Neural crest cell (in vitro differentiated cells): Measurements from ENCODE around the gene C15orf39. TPM values are rescaled to one million over a fixed set of nuclear protein-coding genes. Genes with fewer than 3 reads are reported as not detected.
A peak's percentile ranks its signal among the peaks of the same experiment; 100 is the strongest.

Source experiments
- DNase-seq: peaks from one replicate; pipeline ENCODE4 v3.0.0; 2021; ENCODE audit warnings: low read depth, mixed read lengths, low spot score
- H3K27ac Mint-ChIP-seq: one replicate; pipeline ENCODE4 v1.8.0; 2021; ENCODE audit warnings: mild to moderate bottlenecking, mixed read lengths; ENCODE audit not compliant: unreplicated experiment
- H3K27me3 Mint-ChIP-seq: 2 replicates; pipeline ENCODE4 v1.8.0; 2021; ENCODE audit warnings: low read depth, mild to moderate bottlenecking, mixed read lengths
- H3K36me3 Mint-ChIP-seq: 2 replicates; pipeline ENCODE4 v1.8.0; 2021; ENCODE audit warnings: low read depth, mild to moderate bottlenecking, mixed read lengths
- H3K4me1 Mint-ChIP-seq: 2 replicates; pipeline ENCODE4 v1.8.0; 2021; ENCODE audit warnings: mixed read lengths
- H3K4me3 Mint-ChIP-seq: one replicate; pipeline ENCODE4 v1.8.0; 2021; ENCODE audit warnings: mild to moderate bottlenecking, mixed read lengths
- H3K9me3 Mint-ChIP-seq: 2 replicates; pipeline ENCODE4 v1.8.0; 2021; ENCODE audit warnings: mixed read lengths
- total RNA-seq: library from RNA; stranded (reverse); gene quantifications from 2 replicates; pipeline ENCODE4 v1.2.1, GENCODE V29; 2021
- TF ChIP-seq, protein P1 (sequence below): fragments of 200-600 bp; sonication (generic); conservative IDR thresholded peaks from 2 replicates; pipeline ENCODE4 v1.5.0; 2021; ENCODE audit warnings: antibody characterized with exemption, mild to moderate bottlenecking

C15orf39 gene
- total RNA-seq, 1 donor from 2014 or later: 29.5 TPM

DNA sequence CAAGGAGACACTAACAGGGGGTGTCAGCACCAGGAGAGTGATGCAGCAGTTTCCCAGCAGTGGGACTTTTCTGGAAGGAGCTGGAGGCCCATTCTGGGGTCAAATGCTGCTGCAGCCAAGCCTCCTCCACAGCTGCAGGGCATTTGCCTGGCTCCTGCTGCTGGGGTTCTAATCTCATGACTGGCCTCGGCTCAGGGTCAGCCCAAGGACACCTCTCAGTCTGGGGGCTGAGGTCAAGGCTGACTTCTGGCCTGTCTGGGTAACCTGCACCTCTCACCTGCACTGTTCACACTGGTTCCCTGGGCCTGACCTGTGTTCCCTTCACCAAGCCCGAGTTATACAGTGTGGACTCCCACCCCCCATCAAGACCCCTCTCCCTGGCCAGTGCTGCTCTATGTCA is 10.4 kb upstream of the C15orf39 start:
- Mint-ChIP-seq H3K9me3 (no peaks in the 10 kb centered on the region), H3K27me3 (no peaks in the 10 kb centered on the region), H3K27ac (no peak overlapping the region), H3K4me1 (peaks cover 15% of the 10 kb centered on the region), H3K4me3 (no peak overlapping the region), H3K36me3 (no peaks in the 10 kb centered on the region)
- TF ChIP-seq, protein P1, sequence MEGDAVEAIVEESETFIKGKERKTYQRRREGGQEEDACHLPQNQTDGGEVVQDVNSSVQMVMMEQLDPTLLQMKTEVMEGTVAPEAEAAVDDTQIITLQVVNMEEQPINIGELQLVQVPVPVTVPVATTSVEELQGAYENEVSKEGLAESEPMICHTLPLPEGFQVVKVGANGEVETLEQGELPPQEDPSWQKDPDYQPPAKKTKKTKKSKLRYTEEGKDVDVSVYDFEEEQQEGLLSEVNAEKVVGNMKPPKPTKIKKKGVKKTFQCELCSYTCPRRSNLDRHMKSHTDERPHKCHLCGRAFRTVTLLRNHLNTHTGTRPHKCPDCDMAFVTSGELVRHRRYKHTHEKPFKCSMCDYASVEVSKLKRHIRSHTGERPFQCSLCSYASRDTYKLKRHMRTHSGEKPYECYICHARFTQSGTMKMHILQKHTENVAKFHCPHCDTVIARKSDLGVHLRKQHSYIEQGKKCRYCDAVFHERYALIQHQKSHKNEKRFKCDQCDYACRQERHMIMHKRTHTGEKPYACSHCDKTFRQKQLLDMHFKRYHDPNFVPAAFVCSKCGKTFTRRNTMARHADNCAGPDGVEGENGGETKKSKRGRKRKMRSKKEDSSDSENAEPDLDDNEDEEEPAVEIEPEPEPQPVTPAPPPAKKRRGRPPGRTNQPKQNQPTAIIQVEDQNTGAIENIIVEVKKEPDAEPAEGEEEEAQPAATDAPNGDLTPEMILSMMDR: no peak
- no peak for DNase-seq

- Mint-ChIP-seq H3K4me1 (peaks cover 15% of the 10 kb centered on the region), H3K9me3 (no peaks in the 10 kb centered on the region), H3K27ac (peak overlapping the region; percentile 63), H3K4me3 (no peak overlapping the region), H3K27me3 (no peaks in the 10 kb centered on the region), H3K36me3 (no peaks in the 10 kb centered on the region)
- TF ChIP-seq, protein P1: no peak
- DNase-seq: no peak
Observed at GRCh38 chr15:75192307-75192706, 9.4 kb upstream of the C15orf39 start.

DNA sequence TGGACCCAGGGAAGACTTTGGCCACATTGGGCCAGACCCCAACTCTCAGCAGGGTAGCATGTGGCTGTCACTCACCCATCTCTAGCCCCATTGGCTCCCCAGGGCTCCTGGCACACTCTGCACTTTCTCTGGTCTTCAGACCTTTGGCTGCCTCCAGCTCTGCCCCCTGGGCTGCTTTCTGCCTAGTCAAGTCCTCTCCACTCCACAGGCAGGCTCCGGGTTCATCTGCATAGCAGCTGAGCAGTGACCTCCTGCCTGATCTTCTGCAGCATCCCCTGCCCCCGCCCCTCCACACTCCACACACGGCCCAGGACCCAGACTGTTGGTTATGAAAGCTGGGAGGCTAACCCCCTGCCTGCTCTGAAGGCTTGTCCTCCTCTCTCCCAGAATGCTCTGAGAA is 8.4 kb upstream of the C15orf39 start:
- Mint-ChIP-seq H3K9me3 (no peaks in the 10 kb centered on the region), H3K27ac (peak overlapping the region; percentile 78), H3K36me3 (no peaks in the 10 kb centered on the region), H3K4me1 (peaks cover 15% of the 10 kb centered on the region), H3K4me3 (no peak overlapping the region), H3K27me3 (no peaks in the 10 kb centered on the region)
- TF ChIP-seq, protein P1: no peak
- no peak for DNase-seq

- H3K36me3 Mint-ChIP-seq: no peaks in the 10 kb centered on the region
- TF ChIP-seq, protein P1: no peak
Observed at GRCh38 chr15:75193976-75194375, 7.7 kb upstream of the C15orf39 start.

DNA sequence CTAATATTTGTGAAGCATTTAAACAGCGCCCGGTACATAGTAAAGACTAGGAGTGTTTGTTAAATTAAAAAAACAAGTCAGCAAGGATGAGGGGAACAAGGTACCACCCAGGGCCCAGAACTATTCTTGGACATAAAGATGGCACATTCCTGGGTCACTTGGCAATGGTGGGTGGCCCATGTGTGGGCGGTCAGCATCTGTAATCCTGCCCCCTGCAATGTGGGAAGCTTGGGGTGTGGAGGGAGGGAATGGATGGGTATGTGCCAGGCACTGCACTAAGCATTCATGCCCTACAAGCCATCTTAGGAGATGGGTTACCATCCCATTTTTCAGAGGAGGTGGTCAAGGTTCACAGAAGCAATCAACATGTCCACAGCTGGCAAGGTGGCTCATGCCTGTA is 7.3 kb upstream of the C15orf39 start:
- TF ChIP-seq, protein P1: no peak
- H3K9me3 Mint-ChIP-seq: no peaks in the 10 kb centered on the region
- H3K36me3 Mint-ChIP-seq: no peaks in the 10 kb centered on the region
- no peak overlapping the region for H3K4me3 Mint-ChIP-seq
- peaks cover 15% of the 10 kb centered on the region for H3K4me1 Mint-ChIP-seq
- DNase-seq: no peak
- H3K27me3 Mint-ChIP-seq: peaks cover 5% of the 10 kb centered on the region
- H3K27ac Mint-ChIP-seq: no peak overlapping the region

More at GRCh38 chr15:75193976-75194375, 7.7 kb upstream of the C15orf39 start:
- no peak overlapping the region for H3K4me3 Mint-ChIP-seq
- H3K9me3 Mint-ChIP-seq: no peaks in the 10 kb centered on the region
- peaks cover 1% of the 10 kb centered on the region for H3K27me3 Mint-ChIP-seq
- H3K27ac Mint-ChIP-seq: no peak overlapping the region
- no peak for DNase-seq
- peaks cover 15% of the 10 kb centered on the region for H3K4me1 Mint-ChIP-seq
